Hematopoietic multipotent progenitor cell treated with erythropoietin and hydrocortisone succinate and interleukin-3 and kit ligand, for 15 days (in vitro differentiated cells): ENCODE results near the gene HYLS1.
A peak's percentile ranks its signal among the peaks of the same experiment; 100 is the strongest.
"Not testable (repeated sequence)": the region's sequence is repeated elsewhere in the genome, so short reads cannot be mapped to it uniquely, and the experiment has no call there.

Experiments
- DNase-seq: peaks from one replicate; pipeline ENCODE4 v3.0.0-alpha.2; 2015; ENCODE audit warnings: low spot score

HYLS1 gene

DNA sequence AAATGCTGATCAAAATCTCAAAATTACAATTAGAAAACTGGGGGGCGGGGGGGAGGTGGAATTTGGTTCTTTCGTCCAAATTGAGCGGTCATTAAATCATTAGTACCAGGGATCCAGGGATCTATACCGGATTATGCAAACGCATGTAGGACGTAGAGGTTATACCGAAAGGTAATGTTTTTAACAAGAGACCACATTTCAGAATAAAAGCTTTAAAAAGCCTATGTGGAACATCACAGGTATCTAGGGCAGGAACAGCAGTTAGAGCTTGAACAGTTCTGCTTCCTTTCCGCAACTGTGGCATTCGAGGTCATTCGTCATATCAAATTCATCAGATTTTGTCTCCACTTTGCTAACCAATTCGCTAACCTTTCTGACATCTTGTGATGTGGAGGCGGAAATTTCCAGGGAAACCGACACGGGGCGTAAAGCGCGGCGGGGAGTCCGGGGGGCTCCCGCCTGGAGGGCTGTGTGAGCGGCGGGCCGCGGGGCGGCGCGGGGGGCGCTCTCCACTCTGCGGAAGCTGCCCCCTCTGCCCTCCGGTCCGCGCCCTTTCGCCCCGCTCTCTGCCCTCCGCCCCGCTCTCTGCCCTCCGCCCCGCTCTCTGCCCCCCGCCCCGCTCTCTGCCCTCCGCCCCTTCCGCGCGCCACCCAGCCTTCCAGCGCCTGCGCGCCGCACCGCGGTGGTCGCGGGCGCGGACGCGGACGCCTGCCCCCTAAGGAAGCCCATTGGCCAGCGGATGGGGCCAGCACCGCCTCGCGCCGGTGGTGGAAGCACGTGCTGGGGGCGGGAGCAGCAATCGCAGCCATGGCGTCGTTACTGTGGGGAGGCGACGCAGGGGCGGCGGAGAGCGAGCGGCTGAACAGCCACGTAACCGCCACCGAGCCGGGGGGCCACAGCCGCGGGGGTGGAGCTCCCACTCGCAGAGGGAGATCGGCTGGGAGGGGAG is 16.5 kb downstream of the HYLS1 start, which contains the start of gene DDX25:
Gene DDX25, plus strand, starts transcription at position 798 of the 949 bp plus-strand sequence. Its CDS starts 10 bp downstream, at position 808.
- no peak for DNase-seq

DNA sequence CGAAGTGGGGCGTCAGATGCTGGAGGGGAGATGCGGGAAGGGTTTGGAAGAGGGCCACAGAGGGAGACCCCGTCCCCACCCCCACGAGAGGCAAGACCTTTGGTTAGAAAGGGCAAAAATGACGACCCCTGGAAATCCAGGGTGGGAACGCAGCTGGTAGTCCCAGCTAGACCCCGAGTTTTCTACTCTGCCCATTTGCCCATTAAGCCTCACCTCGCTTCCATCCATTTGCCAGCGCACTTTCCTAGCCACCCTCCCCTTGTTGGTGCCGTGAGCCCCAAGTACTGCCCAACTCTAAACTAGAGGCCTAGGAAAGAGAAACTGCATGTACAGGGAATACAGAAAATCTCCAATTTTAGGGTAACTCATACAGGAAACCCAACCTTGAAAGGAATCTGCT is 17.2 kb downstream of the HYLS1 start:
- DNase-seq = no peak

DNA sequence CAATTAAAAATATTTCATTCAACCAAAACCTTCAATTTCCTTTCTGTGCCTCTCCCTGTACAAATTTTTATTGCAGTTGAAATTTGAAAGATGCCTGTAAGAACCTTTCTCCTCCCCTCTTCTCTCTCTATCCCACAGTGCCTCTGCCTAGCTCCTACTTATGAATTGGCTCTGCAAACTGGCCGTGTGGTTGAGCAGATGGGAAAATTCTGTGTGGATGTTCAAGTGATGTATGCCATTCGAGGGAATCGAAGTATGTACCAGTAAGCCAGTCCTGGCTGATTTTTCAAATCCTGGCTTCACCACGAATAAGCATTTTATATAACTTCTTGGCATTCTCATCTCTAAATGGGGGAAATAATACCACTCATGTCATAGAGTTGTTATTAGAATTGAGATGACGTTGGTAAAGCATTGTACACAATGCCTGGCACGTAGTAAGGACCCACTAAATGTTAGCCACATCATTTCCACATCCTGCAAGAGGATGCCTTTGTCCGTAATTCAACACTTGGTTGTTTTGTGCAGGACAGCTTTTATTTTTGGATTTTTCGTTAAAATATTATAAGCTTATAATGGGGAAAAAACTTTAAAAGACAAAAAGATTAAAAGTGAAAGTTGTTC is 22.9 kb downstream of the HYLS1 start:
- no peak for DNase-seq

DNA sequence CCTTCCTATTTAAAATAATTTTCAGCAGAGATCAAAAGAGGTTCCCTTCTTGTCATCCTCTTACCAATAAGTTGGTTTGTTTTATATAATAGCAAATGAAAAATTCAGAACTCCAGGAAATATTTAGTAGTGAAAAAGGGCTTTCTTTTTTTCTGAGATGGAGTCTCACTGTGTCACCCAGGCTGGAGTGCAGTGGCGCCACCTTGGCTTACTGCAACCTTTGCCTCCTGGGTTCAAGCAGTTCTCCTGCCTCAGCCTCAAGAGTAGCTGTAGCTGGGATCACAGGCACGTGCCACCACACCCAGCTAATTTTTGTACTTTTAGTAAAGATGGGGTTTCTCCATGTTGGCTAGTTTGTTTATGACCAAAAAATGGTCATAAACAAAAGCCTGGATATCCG is 27.1 kb downstream of the HYLS1 start:
- not testable (repeated sequence) for DNase-seq

DNA sequence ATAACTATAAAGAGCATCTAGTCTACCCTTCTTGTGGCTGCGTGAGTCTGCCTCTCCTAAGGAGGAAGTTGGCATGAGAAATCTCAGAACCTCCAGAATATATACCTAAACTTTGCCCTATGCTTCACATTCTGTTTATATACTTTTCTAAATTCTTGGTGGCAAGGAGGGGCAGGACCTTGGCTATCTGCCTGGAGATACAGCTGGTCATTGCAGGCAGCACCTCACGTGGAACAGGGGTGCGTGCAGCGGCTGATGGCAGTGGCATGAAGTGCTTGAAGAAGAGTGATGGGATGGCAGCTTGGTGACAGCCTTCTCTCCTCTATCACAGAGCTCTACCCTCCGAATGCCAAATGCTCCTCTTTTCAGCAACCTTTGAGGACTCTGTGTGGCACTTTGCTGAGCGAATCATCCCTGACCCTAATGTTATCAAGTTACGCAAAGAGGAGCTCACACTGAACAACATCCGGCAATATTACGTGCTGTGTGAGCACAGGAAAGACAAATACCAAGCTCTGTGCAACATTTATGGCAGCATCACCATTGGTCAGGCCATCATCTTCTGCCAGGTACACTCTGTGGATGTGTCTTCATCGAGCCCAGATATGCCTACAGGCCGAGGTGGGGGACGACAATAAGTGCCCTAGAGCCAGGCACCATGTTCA is 29.3 kb downstream of the HYLS1 start:
- DNase-seq = no peak

DNA sequence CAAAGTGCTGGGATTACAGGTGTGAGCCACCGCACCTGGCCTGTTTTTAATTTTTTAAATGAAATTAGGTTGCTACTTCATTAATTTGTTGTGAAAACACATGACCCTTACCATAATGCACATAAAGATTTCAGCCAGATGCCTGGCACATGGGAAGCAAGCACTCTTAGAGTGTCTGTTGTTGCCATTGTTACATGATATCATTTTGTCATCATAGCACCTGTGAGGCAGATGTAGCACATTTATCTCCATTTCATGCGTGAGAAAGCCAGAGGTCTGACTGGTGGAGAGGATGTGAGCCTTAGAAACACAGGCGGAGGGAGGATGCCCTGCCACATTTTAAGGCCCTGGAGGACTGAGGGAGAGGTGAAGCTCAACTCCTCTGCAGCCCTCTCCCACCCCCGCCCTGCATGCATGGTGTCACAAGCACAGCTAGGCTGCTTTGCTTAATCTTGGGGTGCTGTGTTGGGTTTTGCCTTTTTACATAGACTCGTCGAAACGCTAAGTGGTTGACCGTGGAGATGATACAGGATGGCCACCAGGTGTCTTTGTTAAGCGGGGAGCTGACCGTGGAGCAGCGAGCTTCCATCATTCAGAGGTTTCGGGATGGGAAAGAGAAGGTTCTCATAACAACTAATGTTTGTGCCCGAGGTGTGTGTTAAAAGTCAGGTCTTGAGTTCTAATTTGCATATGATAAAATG is 30.8 kb downstream of the HYLS1 start:
- no peak for DNase-seq

DNA sequence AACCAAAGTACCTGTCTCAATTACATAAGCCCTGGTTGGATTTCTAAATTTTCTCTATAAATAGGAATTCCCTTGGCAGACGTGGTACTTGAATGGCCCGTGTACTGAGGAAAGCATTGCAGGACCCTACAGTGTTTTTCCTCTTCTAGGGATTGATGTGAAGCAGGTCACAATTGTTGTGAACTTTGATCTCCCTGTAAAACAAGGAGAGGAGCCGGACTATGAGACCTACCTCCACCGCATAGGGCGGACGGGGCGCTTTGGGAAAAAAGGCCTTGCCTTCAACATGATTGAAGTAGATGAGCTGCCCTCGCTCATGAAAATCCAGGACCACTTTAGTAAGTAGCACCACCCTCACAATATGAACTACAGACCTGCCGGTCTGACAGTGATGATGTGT is 33.6 kb downstream of the HYLS1 start:
- no peak for DNase-seq

DNA sequence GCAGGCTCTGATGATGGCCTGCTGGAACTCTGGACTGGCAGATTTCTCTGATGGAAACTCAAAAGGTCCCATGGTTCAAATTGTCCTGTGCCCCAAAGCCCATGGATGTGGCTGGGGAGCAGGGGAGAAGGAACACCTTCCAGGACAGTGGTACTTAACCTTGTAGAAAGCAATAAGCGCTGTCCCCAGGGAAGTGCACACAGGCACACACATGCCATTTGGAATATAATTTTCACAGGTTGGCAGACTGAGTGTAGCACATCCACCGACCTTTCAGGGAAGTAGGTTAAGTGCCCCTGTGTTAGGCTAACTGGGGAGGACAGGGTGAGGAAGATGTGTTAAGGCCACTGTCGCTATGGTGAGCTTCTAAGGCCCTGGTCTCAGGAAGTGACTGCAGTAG is 34.7 kb downstream of the HYLS1 start:
- no peak for DNase-seq

DNA sequence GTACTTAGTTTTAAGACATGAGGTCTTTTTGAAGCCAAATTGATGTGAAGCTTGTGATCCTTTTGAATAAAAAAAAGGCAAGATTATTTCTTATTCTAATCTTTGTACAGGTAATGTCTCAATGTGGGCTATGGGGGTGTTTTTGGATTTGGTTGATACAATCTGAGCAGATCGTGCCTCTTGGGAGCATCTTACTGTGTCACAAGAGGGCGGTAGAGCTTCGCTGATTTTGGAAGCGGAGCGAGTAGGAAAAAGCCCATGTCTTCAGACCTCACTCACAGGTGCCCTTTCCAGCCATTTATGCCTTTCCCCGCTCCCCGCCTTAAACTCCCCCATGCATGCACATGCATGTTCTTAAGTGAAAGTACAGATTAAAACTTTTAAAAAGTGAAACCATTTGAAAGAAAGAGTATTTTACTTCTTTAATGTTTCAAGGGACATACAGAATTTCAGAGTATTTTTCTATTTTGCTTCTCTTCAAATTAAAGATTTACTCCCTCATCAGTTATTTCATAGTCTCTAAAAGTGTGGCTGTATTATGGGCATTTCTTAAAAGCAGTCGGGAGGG is 35.6 kb downstream of the HYLS1 start:
- peak; percentile 48 for DNase-seq

DNA sequence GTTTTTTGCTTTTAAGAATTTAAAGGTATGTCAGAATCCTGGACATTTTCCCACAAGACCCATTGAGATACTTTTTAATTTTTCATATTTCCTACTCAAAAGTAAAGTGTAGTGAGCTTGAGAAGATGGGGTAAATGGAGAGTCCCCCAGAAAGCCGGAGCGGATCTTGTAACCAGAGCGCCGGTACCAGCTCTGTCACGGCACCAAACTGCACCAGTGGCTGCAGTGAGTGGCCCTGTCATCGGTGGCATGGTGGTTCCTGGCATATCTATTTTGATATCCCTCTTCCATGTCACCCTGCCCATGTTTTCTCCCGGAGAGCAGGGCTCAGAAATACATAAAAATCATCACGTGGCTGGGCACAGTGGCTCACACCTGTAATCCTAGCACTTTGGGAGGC is 36.2 kb downstream of the HYLS1 start:
- DNase-seq = no peak

DNA sequence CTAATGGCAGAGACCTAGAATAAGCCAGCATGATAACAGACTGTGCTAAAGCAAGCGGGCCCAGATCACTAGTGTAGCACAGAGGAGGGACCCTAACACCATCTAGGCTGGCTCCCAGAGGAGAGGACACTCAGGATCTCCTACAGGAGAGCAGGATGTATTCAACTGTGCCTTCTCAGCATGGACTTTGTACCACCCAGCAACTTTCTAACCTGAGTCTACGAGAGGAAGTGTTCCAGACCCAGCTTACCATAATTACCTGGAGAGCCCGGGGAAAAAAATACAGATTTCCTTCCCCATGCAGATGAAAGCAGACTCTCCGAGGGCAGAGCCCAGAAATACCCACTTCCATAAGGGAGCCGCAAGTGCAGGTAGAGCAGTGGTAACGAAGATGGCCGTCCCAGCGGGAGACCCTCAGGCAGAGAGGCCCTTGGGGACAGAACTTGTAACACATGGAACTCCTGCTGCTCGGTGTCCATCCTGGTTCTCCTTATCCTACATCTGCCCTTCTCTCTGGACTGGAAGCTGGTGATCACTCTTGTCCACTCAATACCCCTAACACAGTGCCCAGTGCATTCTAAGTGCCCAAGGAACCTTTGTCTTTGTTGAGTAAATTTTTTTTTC is 37.0 kb downstream of the HYLS1 start:
- DNase-seq = no peak

DNA sequence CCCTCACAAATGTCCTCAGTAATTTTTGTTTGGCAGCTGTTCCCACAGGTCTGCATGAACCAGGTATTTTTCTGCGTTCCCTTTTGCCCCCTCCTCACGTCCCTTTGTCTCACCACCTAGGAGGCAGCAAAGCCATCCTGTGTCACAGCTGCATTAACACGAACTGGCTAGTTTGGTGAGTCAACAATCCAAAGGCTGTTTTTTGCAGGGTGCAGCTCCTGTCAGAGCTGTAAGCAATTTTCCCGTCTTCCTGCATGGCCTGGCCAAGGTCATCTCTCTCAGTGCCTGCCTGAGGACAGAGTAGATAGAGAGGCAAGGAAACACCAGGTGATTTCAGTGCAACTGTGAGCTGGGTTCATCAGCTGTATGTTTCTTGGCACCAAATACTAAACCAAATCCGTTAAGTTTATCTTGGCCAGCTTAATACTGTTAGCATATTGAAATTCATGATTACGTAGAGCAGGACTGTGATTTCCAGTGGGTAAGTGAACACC is 37.8 kb downstream of the HYLS1 start:
- DNase-seq = no peak

DNA sequence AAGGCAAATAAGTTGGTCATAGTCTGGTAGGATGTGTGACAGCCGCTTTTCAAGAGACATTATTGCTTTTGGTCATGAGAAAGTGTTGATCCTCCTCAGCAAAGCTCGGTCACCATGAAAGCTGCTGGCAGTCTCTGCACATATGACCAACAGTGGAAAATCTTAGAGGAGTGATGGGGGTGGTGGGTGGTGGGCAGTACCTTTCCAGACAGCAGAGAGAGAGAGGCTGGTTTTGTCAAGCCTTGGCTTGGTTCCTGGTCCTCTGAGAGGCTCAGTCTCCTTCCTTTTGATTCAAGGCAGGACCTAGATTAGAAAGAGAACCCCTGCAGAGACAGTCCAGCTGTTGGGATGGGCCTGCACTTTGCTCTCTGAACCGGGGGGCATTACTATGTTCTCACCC is 38.3 kb downstream of the HYLS1 start:
- DNase-seq = no peak

DNA sequence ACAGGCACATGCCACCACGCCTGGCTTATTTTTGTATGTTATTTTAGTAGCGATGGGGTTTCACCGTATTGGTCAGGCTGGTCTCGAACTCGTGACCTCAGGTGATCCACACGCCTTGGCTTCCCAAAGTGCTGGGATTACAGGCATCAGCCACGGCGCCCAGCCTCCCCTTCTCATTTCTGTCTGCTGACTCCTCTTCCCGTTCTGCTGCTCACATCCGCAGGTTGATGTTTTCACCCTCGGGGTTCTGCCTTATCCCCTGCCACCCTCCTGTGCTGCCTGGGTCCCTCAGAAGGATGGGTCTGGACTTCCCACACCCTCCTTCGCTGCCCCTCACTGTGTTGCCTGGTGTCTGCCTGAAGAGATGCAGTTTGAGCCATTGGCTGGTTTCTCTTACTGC is 39.2 kb downstream of the HYLS1 start:
- DNase-seq = no peak

DNA sequence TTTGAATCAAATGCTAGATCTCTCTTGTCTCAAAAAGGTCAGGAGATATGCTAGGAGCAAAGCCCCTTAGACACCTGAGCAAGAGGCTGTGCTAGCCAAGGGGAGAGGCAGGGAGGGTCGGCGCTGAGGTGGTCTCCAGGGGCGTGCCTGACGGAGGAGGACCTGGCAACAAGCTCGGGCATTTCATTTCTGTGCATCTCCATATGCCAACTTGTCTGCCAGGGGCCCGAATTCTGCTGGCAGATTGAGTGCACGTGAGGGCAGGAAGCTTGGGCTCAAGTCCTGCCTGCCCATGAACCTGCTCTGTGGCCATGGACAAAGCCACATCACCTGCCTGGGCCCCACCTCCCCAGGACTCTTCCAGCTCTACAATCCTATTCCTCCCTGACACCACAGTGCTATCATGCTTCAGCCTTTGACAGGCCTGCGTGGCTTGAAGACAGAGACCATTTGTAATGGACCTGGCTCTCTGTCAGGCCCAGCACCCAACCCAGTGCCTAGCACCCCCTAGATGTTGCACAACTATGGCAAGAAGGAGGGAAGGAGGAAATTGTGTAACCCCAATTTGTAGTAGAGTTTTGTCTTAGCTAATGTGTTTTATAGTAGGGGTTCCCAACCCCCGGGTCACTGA is 42.1 kb downstream of the HYLS1 start:
- DNase-seq = no peak

DNA sequence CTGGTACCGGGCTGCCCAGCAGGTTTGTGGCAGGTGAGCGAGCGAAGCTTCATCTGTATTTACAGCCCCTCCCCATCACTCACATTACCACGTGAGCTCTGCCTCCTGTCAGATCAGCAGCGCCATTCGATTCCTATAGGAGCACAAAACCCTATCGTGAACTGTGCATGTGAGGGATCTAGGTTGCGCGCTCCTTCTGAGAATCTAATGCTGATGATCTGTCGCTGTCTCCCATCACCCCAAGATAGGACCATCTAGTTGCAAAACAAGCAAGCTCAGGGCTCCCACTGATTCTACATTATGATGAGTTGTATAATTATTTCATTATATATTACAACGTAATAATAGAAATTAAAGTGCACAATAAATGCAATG is 42.6 kb downstream of the HYLS1 start:
- DNase-seq = no peak

DNA sequence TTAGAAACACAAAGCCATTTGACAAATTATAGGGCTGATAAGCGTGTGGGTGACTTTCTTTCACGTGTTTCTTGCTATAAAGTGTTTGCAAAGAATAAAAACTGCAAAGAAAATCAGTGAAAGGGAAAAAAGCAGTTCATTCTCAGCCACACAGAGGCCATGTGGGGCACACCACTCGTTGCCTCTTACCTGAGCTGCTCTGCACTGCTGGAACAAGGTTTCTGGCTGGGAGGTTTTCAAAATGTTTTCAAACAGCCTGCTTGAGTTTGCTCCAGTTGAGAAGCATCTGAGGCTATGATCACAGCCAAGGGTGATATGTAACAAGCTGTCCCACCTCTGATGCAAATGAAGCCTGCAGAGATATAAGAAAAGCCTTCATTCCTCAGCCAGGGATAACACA is 43.6 kb downstream of the HYLS1 start:
- no peak for DNase-seq

DNA sequence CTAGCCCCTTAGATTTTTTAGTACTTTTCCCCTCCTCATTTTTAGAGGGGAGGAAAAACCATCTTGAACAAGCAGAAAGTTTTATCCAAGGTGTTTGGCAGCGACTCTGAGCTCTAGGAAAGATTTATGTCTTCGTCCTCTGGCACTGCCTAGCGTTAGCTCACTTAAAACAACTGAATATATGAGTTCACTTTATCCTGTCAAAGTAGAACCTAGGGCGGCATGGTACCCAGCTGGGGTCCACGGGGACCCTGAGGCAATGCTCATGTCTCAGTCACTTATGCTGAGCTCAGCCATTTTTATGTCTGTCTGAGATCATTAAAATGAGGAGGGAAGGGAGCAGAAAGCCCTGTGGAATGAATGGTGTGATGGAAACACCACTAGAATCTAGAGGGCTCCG is 44.2 kb downstream of the HYLS1 start:
- DNase-seq = no peak

DNA sequence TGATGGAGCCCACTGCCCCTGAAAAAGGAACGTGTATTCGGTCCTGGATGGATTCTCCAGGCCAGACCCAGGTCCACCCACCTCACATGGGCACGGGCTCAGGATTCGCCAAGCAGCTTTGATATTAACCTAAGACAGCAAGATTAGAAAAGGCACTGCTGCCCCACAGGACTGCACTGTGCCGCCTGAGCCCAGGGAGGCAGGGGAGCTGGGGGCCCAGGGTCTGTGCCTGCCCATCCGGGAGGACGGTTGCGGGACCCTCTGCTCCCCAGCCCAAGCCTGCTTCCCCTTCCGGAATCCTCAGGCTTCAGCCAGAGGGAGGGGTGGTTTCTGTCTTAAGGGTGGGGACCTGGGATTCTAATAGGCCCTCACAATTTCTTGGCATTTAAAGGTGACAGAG is 44.8 kb downstream of the HYLS1 start:
- DNase-seq = no peak

DNA sequence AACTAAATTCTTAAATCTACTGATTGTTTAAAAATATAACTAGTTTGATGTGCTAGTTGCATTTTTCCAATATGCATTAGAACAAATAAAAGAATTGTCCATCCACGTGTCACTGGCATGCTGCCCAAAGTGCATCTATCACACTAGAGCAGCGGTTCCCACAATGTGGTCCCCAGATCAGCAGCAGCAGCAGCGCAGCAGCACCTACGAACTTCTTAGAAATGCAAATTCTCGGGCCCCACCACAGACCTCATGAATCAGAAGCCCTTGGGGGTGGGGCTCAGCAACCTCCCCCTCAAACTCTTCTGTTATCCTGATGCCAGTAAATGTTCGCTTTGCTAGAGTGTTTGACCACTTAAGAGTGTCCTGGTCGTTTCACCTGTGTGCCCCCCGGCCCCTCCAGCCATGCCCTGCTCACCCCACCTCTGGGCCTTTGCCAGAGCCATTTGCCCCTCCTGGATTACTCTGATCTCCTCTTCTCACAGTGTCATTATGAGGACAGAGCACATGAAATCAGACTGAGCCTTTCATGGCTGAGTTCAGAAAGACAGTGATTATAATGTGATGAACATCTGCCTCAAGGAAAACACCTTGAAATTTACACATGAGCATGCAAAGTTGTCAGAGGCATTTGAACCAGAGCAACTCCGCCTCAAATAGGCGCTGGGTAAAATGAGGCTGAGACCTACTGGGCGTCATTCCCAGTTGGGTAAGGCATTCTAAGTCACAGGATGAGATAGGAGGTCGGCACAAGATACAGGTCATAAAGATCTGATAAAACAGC is 45.8 kb downstream of the HYLS1 start:
- no peak for DNase-seq
